HG03196 (cell line): ENCODE measurements around the gene ADGRA3.

Experiments used
- ATAC-seq: cut with Tn5 transposase; IDR thresholded peaks from one replicate; pipeline ENCODE4 v1.9.1; 2021; ENCODE audit not compliant: unreplicated experiment

Gene ADGRA3

DNA sequence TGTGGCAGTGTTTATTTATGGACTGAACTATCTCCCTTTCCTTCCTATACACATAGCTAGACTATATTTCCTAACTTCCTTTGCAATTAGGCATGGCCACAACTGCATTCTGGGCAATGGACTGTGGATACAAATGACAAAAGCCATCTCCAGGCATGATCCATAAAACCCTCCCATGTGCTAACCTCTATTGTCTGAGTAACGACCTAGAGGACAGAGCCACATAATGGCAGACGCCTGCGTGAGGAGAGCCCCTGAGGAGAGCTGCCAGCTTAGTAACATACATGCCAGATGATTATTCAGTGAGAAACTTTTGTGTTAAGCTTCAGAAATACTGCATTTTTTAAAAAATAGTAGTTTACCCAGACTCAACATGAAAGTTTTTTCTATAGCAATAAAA is 142.9 kb downstream of the ADGRA3 start:
- no peak for ATAC-seq

GRCh38 chr4:22369901-22370562 is 145.8 kb downstream of the ADGRA3 start:
- no peak for ATAC-seq

DNA sequence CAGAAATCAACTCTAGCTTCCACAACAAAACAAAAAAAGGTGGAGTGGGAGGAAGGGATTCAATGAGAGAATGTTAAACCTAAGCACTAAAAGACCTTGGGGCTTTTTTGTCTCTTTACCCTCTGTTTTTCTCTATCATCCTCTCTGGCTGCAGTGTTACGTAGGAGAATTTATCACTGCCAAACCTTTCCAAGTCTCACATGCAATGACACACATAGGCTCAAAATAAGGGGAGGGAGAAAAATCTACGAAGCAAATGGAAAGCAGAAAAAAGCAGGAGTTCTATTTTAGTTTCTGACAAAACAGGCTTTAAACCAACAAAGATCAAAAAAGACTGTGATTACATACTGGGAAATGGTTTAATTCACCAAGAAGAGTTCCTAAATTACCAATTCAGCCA is 152.1 kb downstream of the ADGRA3 start:
- ATAC-seq: no peak

DNA sequence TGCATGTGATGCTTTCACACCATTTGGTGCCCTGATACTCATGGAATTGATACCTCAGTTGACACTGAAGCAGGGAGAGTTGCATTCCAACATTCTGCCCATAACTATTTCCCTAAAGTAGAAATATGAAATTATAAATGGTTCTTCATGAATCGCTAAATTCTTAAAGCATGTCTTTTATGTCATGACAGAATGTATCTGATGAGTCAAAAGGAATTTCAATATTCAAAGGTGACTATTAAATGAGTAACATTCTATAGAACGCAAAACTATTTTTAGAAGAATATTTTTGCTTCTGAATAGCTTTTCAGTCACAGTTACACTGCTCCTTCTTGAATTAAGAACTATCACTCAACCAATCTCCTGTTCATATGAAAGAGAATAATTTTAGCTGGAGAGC is 152.8 kb downstream of the ADGRA3 start:
- no peak for ATAC-seq

DNA sequence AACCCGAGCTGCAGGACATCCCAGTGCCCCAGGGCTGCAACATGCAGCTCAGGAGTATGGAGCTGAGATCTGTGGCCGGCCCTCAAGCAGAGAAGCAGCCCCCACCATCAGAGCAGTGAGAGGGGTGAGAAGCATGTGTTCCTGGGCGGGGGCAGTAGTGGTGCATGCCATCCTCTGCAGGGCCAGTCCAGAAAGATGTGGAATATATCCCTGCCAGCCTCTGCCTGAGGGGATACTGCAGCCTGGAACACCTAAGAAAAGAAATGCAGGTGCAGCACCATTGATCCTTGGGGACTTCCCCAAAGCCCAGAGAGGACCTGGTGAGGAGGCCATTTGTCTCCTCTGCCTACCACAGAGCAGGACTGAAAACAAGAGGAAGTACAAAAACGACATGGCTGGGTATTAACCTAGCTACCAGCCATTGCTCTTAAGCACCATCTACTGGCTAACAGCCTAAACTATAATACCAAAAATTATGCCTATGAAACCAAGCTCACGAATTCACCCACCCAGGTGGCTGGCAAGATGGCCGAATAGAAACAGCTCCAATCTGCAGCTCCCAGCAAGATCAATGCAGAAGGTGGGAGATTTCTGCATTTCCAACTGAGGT is 158.8 kb downstream of the ADGRA3 start:
- ATAC-seq: no peak

GRCh38 chr4:22348410-22348809 is 167.5 kb downstream of the ADGRA3 start:
- ATAC-seq: no peak

DNA sequence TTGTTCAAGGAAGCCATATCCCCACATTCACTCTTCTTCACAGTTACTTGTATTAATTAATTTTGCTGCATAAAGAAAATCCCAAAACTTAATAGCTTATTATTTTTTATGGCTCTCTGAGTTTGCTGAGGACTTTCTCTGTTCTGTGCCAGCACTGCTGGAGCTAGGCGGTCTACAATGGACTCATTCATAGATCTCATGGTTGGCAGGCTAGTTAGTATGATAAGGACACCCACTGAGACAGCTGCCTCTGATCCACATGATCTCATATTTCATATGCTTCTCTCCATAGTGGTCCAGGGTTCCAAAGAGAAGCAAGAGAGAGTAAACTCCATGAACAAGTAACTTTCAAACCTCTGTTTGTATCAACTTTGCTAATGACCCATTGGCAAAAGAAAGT is 170.2 kb downstream of the ADGRA3 start:
- ATAC-seq: no peak

DNA sequence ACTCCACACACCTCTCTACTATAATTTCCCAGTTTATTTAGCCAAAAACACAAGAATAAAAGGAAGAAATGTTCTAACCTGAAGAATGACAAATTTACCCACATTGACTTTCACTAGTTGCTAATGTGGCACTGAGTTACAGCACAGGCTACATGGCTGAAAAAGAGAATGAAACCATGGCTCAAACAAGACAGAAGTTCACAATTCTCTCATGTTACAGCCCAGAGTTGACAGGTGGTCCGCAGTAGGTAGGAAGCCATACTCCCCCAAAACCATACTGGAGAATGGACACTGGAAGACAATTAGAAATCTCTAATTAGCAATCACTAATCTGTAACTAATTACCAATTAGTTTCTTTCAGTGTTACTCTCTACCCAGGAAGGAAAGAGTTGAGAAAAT is 170.8 kb downstream of the ADGRA3 start:
- ATAC-seq: no peak

- no peak for ATAC-seq
Observed at GRCh38 chr4:22343606-22344005, 172.3 kb downstream of the ADGRA3 start.

DNA sequence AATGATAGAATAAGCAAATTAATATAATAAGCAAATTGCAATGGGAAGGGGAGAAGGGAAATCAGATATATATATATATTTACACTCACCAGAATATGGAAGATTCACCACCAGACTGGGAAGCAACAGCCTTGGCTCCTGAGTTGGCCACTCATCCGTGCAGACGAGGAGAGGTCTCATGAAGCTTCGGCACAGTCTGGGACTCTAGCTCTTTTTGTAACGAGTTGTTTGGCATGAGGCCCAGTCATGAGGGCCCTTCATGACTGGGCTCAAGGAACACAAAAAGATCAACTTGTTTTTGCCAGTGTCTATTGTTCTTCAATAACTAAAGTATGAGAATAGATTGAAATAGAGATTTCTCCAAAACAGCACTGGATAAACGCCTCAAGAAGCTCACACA is 176.4 kb downstream of the ADGRA3 start:
- ATAC-seq: no peak

DNA sequence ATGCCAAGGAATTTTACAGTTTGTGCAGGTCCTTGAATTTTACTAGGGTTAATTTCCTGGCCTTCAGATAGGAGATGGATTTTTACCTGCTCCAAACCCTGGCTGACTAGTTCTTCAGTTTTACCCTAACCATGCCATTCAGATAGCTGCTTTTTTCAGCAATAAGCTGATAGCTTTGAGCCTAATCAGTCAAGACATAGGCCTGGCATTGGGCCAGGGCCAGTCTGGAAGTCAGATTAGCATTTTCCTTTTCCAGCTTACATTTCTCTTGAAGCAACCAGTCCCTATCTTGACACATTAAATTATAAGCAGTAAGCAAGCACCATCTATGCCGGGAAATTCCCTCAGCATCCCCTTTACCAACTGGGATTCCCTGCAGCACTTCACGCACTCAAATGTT is 177.1 kb downstream of the ADGRA3 start:
- no peak for ATAC-seq
